HG03039 (cell line): Measurements from ENCODE around the gene SARNP.
"Not testable (repeated sequence)": the region's sequence is repeated elsewhere in the genome, so short reads cannot be mapped to it uniquely, and the experiment has no call there.

Experiments used
- ATAC-seq: cut with Tn5 transposase; IDR thresholded peaks from one replicate; pipeline ENCODE4 v1.9.1; 2021; ENCODE audit warnings: mild to moderate bottlenecking, moderate library complexity; ENCODE audit not compliant: unreplicated experiment

The SARNP gene

DNA sequence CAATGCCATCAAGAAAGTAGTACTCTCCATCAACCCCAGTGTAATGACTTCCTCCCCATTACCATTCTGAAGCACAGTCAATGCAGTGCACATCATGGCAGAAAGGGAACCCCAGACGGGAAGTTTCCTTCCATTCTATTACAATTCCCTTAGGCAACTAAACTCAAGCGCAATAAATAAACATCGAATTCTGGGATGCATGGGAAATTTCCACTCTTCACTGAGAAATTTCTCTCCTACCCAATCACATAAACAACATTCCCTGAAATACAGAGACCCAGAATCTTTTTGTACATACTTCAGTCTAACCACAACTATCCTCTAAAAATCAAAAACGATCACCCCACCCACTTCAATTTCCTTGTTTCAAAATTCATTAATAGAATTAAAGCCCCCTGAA lies 20.0 kb downstream of the SARNP start:
- ATAC-seq: no peak

DNA sequence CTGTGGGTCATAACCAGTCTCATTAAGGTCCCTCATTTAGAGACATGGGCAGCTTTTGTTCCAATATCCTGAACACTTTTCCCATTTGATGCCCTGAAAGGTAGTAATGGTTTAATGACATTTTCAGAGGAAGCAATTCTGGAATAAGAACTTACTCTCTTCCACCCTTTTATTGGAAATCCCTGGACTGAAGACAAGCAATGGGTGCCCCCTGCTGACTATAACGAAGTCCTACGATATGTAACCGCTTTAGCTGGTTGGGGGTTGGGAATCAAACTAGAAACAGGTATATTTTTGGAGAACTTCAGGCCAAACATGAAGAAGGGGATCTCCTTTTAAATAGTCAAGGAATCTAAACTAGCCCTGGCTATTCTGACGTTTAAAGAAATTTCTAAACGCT lies 20.5 kb downstream of the SARNP start:
- no peak for ATAC-seq

DNA sequence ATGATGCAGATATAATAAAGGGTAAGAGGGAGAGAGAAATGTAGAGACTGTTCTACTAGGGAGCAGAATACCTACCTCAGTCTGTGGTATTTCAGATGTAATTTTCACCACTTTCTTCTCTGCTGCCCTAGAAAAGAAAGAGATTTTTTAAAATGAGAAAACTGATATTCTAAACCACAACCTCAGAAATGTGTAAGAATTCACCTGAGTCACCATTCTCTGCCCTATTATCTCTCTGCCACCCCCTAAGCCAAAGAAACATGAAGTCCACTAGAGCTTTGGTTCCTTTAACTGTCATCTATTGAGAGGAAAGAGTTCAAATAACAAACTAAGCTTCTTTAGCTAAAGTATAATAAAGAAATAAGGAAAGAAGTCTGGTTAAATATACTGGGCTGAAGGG lies 21.6 kb downstream of the SARNP start:
- no peak for ATAC-seq

DNA sequence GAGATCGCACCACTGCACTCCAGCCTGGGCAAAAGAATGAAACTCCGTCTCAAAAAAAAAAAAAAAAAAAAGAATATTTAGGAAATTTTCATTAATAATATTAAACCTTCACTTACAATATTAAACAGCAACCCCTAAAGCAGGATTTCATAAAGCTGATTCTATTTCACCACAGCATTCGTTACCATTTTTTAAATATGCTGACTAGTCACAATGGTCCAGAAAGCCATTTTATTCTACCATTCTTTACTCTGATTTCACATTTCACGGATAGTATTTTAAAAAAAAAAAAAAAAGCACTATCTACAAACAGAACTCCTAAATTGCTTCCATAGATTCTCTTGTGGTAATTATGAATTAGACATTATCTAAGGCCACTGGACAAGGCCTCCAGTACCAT lies 27.6 kb downstream of the SARNP start:
- ATAC-seq: no peak

DNA sequence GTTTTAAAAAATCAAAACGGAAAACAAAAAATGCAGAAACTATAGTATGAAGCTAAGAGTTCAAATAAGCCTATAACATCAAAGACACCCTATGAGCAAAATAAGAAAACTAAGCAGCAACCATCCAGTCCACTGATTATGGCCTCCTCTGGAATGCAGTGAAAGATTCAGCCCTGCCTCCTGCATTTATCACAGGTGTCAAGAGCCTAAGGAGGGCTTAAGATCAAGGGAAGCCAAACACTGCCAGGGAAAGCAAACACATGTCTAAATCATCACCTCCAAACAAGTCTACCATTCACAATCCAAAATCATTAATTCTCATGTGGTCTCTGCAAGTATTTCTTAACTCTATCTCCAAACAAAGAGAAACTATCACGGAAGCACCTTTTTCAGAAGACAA lies 28.4 kb downstream of the SARNP start:
- no peak for ATAC-seq

DNA sequence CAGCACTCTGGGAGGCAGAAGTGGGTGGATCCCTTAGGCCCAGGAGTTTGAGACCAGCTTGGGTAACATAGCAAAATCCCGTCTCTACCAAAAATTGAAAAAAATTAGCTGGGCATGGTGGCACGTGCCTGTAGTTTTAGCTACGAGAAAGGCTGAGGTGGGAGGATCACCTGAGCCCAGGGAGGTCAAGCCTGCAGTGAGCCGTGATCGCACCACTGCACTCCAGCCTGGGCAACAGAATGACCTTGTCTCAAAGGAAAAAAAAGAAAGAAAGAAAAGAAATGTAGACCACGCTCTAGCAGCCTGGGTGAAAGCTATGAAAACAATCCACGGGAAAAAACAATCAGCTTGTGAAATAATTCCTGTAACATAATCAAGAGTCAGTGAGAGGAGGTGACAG lies 29.0 kb downstream of the SARNP start:
- ATAC-seq: no peak

DNA sequence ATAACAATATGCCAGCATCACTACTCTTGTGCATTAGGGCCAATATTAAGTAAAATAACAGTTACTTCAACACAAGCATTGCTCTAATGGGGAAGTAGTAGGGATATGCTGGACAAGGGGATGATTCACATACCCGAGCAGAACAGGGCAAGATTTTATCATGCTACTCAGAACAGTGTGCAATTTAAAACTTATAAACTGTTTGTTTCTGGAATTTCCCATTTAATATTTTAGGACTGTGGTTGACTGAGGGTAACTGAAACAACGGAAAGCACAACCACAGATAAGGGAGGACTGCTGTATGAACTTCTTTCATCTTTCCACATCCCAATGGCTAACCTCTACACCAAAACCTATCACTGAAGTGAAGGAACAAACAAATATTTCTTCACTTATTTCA lies 36.8 kb downstream of the SARNP start:
- ATAC-seq: no peak

DNA sequence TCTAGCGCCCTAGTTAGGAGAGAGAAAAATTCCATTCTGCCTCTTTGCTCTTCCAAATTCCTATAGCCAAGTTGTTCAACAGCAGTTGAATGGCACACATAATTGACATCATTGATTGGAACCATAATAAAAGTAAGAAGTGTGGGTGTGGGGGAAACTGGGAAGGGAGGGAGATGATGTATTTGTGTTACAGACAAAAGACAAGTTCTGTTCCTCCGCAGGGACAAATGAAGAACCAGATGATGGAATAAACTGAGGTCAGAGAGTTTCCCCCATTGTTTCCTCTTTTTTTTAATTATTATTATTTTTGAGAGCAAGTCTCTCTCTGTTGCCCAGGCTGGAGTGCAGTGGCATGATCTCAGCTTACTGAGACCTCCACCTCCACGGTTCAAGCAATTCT lies 39.7 kb downstream of the SARNP start:
- no peak for ATAC-seq

DNA sequence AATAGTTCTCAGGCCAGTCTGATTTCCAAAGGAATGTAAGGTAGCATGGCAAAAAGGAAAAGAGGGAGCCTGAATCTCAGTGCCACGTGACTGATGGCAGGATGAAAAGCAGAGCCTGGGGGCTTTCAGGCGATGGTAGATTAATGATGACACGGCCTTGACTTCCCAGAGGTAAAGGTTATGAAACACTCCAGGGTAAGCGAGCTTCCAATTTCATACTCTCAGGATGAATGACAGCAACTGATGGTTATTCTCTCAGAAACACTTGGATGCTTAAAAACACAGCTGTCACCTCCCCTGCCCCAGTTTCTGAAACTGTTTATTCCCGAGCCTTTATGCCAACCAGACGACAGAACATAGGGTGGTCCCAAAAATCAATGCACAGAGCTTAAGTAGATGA lies 45.8 kb downstream of the SARNP start:
- no peak for ATAC-seq

DNA sequence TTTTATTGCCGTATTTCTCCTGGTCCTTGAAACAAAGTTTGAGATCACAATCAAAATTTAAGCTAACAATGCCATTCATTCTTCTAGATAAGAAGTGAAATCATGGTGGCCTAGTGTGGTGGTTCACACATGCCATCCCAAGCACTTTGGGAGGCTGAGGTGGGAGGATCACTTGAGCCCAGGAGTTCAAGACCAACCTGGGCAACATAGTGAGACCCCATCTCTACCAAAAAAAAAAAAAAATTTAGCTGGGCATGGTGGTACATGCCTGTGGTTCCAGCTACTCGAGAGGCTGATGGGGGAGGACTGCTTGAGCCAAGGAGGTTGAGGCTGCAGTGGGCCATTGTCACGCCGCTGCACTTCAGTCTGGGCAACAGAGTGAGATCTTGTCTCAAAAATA lies 50.4 kb downstream of the SARNP start:
- no peak for ATAC-seq

DNA sequence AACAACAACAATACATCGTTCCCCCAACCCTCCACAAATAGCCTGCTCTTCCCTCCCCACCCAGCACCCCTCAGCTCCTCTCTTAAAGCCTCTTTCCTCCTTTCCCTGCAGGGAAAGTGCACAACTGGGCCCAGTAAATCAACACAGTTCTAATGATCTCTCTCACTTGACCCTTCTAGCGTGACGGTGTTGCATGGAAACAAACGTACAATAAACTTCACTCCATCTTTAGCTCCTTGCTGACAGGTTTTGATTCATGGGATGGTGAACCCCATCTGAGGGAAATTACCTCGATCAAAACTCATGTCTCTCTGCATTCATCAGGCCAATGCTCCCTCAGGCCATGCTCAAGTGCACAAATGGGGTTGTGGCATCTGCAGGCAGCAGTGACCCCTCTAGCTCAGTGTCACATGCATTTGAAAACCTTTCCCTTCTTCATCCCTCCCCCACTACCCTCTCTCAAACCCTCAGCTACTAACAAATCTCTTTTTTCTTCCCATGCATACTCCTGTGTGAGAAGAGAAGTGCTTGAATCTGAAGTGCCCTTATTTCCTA lies 51.7 kb downstream of the SARNP start:
- ATAC-seq: no peak

DNA sequence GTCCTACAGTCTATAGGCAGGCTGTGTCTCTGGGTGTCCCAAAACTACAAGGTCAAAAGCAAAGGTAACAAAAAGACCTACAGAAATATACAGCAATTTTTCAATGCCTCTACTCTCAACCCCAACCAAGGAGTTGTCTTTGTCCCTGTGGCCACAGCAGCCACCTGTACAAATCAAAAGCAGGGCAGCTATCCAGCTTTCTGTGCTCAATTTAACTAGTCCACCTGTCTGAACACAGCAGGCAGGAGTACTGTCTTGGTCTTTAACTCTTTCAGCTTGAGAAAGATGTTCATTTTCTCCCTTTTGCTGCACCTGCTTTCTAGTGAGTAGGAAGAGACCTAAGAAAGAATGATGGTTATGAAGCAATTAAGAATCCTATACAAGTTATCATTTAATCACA lies 54.9 kb downstream of the SARNP start:
- ATAC-seq: no peak

DNA sequence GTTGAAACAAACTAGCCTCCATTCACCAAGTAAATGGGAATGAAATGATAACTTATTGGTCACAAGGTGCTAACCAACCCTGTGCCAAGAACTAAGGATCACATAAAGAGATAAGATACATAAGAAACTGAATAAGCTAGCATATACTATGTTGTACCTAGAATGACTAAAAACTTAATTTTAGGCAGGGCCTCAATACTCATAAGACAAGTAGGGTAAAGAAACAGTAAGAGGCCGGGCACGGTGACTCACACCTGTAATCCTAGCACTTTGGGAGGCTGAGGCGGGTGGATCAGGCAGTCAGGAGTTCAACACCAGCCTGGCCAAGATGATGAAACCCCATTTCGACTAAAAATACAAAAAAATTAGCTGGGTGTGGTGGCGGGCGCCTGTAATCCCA lies 56.9 kb downstream of the SARNP start:
- ATAC-seq: no peak

DNA sequence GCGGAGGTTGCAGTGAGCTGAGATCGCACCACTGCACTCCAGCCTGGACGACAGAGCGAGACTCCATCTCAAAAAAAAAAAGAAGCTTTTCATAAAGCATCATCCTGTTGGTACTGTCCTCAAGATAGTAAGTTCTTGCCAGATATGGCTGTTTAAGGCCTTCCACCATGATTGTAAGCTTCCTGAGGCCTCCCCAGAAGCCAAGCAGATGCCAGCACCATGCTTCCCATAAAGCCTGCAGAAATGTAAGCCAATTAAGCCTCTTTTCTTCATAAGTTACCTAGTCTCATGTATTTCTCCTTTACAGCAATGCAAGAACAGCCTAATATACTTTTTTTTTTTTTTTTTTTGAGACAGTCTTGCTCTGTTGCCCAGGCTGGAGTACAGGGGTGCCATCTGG lies 58.9 kb downstream of the SARNP start:
- ATAC-seq: not testable (repeated sequence)

DNA sequence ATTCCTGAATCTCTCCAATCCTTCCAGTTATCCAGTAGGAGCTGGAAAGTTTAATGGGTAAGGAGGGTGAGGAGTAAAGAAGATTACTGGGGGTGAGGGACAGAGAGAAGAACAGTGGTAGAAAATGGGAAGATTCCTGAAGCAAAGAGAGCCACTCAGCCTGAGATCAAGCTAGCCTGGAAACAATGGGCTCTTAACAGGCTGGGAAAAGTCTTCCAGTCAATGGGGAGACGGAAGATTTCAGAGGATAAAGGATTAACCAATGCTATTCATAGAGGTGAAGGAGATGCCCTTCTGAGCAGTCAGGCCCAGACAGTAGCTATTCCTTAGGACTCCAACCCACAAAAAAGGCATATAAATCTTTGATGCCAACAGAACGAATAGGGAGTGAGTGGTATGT lies 59.8 kb downstream of the SARNP start:
- no peak for ATAC-seq

DNA sequence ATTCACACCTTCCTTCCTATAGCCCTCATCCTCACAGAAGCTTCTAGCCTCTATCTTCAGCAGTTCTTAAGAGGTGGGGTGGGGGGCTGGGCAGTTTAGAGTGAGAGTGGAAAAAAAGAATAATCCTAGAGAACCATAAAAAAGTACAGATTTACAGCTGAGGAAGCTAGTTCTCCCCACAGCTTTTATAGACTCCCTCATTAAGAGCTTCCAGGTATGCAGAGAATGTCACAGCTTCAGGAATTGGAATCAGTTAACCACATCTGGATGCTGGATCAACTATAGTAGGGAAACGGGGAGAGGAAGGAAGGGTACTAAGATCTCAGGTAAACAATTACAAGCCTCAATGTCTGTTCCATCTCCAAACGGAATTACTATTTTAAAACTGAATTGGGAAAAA lies 62.3 kb downstream of the SARNP start:
- no peak for ATAC-seq

DNA sequence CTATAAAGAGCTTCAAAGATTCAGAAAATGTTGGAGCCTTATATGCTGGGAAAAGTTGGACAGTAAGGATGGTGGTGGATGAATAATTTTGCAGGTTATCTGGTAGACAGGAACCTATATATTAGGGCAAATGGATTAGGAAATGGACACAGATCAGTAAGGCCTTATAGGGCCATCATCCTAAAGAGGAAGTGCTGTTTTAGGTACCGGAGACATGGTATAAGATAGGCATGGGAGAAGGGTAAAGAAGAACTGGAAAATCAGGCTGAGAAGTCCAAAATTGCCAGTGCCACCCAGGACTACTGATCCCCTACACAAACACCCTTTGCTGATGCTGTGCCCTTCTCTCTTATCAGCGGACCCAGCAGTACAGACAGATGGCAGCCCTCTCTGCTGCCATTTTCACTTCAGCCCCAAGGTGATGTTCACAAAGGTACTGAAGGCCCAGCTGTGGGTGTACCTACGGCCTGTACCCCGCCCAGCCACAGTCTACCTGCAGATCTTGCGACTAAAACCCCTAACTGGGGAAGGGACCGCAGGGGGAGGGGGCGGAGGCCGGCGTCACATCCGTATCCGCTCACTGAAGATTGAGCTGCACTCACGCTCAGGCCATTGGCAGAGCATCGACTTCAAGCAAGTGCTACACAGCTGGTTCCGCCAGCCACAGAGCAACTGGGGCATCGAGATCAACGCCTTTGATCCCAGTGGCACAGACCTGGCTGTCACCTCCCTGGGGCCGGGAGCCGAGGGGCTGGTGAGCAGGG lies 69.1 kb downstream of the SARNP start:
- ATAC-seq: no peak

DNA sequence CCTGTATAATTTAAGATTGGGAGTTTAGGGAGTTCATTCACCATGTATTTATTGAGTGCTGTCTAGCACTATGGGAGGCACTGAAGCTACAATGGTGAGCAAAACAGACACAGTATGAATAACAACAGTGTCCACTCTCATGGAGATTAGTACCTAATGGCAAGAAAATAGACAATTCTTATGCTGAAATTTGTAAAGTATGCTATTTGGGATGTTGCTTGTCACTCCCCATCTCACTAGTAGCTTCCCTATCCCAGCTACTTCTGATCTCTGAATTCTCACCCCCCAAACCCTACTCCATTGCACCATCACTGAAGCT lies 70.7 kb downstream of the SARNP start:
- ATAC-seq: no peak

DNA sequence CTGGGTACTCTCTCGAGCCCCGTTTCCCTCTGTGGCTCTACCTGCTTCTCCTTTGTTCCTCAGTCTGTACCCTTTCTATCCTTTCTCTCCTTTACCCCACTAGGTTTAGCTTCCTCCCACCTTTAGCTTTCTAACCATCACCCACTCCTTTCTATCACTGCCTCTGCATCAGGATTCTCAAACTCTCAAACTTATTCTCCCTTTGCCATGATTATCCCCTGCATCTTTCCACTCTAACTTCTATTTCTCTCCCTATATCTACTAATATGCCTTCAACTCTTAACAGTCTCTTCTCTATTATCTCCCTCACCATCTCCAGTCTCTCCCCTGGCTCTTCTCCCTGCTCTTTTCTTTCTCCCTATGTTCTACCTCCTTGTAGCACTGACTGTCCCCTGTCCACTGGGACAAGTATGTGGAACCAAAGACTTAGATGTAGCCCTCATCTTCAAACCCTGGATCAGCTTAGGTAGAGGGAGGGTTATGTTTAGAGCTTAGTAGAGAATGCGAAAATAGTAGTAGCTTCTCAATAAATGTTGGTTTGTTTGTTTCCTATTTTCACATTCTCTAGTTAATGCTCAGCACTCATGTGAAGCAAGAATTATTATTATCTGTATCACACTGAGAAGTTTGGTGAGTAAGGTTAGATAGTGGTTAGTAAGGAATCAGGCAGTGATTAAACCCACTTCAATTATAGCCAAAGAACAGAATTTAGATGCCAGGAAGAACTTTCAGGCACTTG lies 71.2 kb downstream of the SARNP start:
- no peak for ATAC-seq

DNA sequence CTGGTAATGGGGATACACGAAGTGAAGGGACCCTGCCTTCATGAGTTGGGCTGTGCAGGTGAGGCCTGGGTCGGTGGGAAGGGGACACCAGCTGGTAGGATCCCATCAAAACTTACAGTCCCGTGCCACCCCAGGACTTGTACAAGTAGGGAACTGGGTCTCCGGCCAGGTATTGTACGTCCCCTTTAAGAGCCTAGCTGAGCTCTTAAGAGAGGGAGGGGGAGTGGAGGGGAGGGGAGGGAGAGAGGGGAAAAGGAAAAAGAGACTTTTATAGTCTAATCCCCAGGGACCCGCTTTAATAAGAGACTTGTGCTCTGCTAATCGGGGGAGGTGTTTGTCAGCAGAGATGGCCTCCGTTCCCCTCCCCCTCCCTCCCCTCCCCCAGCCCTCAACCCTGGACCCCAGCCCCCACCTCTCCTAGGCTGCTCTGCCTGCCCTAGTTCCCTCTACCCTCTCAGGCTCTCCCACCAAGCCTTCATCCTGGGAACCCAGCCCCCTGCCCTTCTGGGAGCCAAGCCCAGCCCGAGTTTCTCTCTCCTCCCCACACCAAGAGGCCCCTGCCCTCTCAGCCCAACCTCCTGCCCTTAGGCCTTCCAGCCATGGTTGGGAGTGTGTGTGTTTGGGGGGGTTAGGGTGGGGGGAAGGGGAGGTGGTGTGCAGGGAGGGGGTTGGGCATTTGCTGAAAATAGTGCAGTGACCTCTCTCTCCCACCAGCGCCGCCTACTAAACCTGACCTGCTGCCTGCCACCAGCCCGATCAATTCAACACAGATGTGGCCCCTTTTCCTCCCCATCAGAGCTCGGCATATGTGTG lies 72.0 kb downstream of the SARNP start:
- no peak for ATAC-seq

DNA sequence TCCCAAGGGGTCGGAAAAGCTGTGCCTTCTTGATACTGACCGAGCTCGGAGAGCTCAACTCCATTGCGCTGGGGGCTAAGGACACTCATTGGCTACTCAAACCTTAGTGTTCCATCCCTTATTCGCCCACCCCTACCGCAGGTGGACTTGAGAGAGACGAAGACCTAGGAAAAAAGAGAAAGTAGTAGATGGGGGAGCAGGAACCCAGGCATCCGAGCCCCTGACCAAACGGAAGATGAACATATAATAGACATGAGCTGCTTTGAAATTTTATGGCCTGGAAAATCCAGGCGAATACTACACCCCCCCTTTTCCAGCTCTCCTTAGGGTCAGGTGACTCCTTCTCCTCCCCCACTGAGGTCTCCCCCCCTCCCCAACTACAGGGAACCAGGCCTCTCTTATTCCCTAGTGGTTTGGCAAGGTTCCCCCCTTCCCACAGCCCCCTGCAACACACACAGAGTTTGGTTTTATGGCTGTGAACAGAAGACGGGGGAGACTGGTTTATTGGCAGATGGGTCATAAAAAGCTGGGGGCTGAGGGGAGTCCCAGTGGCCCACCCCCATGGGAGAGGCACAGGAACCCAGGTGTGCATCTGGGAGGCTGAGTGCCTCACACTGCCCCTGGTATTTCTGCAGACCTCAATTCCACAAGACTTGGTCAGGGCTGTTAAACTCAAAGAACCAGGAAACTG lies 73.0 kb downstream of the SARNP start:
- ATAC-seq: no peak
